ENCODE measurements around the gene RAB12.
A peak's percentile ranks its signal among the peaks of the same experiment; 100 is the strongest.
"Not testable (repeated sequence)": the region's sequence is repeated elsewhere in the genome, so short reads cannot be mapped to it uniquely, and the experiment has no call there.

The RAB12 gene

DNA sequence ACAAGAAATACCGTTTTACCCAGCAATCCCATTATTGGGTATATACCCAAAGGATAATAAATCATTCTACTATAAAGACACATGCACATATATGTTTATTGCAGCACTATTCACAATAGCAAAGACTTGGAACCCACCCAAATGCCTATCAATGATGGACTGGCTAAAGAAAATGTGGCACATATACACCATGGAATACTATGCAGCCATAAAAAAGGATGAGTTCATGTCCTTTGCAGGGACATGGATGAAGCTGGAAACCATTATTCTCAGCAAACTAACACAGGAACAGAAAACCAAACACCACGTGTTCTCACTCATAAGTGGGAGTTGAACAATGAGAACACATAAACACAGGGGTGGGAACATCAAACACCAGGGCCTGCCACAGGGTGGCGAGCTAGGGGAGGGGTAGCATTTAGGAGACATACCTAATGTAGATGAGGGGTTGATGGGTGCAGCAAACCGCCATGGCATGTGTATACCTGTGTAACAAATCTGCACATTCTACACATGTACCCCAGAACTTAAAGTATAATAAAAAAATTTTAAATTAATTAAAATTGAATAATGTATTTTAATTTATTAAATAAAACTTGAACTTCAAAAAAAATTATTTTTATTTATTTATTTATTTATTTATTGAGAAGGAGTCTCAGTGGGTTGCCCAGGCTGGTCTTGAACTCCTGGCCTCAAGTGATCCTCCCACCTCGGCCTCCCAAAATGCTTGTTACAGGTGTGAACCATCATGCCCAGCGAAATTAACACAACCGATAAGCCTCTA lies 42.4 kb downstream of the RAB12 start:
- not testable (repeated sequence) for DNase-seq

DNA sequence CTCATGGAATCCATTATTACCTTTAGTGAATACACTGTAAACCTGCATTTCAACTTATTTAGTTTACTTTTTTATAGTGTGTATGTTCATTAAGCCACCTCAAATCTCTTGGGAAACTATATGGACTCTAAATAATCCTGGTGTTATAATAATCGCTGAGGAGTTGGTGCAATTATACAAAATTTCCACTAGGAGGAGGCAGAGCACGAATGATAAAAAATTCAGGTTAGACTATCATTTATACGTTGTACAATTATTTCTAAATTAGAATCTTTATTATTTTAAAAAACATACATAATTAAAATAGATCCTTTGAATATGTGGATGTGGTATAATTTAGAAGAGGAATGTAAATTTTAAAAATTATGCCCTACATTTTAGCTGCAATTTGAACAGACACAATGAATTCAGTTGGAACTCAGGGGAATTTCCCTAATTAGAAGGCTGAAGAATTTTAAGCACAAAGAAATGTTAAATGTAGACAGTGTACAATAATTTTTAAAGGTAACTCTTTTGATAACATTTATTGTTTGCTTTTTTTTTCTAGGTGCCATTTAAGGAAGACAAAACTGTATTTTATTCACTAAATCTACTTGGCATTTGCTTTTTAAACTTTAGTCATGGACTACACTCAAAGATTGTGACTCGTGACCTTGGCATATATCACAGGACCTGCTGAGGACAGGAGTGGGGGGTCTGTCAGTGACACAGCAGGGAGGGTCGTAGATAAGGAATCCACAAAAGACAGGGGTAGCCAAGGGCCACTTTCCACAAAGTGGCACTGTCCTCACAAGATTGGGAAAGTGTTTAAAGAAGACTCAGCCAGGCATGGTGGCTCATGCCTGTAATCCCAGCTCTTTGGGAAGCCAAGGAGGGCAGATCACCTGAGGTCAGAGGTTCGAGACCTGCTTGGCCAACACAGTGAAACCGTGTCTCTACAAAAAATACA lies 45.5 kb downstream of the RAB12 start:
- peak; percentile 28 for DNase-seq

DNA sequence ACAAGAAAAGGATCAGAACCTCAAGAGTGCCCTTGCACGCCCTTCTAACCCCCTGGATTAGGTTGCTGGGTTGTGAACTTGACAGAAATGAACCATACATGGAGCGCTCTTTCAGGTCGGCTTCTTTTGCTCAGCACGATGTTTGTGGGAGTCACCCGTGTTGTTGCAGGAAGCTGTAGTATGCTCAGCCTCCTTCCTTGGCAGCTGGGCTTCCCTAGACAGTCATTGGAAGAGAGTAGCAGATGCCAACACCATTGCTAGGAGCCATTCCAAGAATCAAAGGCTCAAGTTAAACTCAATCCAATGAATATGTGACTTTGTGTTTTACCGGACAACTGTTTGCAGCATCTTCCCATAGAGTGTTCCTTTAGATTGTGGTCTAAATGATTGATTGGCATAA lies 47.0 kb downstream of the RAB12 start:
- no peak for DNase-seq

DNA sequence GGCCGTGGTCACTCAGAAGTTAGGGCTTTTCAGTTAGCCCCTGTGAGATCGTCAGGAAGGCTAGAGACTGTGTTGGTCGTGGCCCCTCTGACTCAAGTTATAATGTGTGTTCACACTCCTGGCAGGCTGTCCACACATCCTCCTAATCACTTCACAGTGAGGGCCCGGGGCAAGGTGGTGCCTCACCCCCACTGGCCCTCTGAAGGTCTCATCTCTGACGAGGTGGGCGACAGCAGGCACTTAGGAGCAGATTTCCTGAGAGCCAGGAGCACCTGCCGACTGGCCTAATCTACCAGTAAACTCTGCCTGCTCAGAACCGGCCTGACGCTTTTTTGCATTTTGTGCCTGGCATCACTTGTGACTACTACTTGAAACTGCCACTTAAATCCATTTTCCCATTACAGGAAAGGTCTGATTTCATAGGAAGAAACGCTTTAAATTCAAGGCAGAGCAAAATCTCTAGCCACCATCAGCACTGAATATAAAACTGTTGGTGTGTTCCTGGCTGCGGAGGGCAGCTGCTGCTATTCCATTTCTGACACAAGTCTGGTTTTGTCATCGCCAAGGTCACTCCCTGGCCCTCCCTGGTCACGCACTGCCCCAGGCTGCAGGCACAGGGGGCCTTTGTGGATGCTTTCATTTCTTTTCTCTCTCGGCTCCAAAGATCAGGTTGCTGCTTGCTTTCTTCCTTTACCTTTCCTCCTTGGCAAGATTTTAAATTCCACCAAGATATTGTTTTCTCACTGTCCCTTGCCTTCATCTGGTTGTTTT lies 48.0 kb downstream of the RAB12 start:
- DNase-seq: no peak

DNA sequence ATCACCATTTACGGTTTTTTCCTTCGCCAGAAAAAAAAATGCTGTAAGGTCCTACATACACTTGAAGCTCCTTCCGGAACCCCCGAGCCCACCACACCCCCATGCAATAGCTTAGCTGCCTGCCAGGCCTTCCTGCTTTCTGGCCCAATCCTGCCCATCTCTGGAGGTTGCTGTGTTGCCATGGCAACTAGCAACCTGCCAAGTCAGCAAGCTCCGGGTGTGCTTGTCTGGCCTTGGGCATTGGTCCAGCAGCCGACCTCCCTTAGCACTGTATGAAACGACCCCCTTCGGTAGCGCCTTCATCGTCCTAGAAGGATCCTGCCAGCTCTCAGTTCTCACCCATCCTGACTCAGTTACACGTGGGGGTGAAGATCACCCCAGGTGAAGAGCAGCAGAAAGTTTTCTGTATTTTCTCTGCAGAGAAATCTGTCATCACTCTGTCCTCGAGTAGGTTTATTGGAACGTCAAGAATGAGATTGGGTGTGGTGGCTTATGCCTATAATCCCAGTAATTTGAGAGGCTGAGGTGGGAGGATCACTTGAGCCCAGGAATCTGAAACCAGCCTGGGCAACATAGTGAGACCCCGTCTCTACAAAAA lies 48.7 kb downstream of the RAB12 start:
- peak; percentile 40 for DNase-seq

DNA sequence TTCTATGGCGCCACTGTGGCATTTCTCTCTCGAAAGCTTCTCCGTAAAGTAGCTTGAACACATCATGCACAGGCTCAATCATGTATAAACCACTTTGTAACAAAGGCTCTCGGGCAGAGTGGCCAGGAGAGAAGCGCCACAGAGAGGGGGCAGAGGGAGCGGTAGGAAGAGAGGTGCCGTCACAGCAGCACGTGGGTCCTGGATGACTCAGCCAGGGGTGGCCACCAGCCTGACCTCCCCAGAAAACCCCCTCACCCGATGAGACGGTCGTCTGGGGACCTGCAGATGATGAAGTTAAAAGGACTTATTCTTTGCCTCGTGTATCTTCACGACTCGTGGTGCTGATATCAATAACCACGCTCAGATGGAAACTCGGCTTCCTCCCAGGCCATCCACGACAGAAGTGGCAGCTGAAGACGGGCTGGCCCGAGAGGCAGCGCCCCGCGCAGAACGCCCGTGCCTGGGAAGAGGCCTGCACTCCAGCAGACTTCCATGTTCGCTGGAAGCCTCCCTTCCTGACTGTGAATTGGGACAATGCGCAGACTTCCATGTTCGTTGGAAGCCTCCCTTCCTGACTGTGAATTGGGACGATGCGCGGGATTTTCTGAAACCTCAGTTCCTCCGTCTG lies 49.7 kb downstream of the RAB12 start:
- DNase-seq: no peak

DNA sequence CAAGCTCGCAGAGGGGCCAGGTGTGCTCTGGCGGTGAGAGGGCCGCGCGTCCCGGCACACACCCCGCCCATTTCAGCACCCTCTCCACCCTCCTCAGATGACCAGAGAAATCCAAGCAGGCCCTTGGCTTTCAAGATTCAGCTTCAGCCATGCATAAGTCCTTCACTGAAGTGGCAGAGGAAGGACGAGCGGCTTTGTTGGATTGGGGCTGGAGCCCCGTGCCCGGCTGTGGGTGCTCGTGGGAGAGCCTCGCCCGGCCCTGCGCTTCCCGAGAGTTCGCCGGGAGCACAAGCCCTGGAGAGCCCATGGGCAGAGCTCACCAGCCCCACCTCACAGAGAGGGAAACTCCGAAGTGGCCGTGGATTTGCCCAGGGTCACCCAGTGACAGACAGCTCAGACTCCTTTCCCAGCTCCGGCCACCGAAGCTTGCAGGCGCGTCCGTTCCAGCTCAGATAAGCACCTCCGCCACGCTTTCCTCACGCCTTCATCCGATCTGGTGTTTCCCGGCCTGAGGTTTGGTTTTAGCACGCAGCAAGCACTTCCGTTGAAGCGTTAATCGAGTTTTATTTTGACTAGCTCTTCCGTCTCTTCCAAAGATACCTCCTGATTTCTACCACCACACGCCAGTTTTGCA lies 50.5 kb downstream of the RAB12 start:
- DNase-seq: no peak

DNA sequence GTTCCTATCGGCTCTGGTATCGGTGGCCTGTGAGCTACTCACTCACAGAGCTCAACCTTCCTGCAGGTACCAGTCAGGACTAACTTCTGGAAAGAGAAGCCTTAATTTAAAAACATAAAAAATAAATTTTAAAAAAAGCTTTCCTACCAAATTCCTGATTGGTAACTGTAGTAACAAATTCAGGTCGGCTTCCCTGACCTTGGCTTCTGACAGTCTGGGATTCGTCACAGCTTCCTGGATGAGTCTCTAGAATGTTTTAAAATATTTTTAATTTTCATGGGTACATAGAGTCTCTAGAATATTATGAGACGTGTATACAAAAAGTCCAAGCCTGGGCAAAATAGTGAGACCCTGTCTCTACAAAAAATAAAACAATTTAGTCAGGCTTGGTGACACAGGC lies 51.1 kb downstream of the RAB12 start:
- no peak for DNase-seq

DNA sequence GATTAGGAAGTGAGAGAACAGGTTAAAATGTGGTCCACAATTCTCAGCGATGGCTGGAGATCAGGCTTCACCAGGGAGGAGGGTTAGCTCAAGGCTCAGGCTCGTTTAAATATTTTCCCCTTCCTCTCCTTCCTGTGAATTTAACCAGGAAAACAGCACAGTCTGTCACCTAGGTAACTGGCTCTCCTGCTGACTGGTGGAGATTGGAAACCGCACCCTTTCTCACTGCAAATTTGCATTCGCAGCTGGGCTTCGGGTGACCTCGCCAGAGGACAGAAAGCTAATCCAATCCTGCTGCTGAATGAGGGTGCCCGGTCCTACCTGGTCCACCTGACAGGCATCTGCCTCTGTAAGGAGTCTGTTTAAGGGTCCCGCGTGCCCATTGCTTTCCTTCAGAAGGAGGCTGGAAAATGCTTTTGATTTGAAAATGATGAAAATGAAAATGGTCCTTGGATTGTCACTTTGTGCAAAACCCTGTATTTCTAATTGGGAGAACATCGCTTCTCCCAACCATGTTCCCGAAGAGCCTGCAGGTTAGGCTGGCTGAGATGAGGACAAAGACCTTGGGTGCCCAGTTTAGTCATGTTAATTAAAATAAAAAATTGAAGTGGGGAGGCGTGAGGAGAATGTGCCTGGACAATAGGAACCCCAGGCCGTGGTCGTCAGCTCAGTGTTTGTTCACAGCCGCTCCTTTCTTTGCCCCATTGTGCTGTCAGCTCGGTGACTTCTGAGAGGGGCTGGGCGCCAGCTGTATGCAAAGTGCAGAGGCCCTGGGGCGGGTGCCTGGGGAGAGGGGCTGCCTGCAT lies 52.7 kb downstream of the RAB12 start:
- no peak for DNase-seq

DNA sequence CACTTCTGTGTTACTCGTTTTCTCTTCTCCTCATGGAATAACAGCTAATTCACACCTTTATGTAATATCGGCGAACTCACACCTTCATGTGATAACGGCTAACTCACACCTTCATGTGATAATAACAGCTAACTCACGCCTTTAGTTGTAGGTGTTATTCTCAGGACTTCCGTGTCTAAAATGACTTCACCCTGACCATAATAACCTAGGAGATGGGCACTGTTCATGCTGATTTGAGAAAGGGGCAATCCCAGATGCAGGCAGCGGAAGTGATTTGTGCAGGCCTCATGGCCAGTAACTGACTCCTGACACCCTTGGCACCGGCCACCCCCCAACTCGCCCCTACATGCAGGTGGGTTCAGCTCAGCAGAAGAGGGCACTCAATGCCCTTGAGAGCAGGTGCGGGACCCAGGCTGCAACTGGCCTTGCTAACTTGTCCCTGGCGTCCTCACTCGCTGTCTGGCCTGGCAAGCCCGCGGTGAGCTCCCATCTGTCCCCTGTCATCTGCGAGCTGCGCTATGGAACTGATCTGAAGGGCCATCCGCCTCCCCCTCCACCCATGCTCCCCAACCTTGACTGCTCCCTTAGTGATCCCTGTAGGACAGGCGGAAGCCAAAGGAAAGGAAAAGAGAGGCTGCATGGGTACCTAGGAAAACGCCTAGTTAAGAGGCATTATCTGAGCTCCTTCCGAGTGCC lies 53.5 kb downstream of the RAB12 start:
- no peak for DNase-seq

DNA sequence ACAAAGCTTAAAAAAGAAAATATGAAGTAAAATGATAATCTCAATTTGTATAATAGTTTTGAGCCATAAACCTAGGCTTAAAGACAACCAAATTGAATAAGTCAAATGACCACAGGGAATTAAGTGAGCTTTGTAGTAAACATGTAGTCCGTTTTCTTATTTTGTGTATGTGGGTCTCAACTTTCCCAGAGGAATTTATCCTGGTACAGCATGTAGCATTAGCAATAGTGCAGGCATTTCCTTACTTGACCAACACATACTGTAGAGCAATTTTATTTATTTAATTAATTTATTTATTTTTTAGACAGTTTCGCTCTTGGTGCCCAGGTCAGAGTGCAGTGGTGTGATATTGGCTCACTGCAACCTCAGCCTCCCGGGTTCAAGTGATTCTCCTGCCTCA lies 58.6 kb downstream of the RAB12 start:
- DNase-seq: no peak

DNA sequence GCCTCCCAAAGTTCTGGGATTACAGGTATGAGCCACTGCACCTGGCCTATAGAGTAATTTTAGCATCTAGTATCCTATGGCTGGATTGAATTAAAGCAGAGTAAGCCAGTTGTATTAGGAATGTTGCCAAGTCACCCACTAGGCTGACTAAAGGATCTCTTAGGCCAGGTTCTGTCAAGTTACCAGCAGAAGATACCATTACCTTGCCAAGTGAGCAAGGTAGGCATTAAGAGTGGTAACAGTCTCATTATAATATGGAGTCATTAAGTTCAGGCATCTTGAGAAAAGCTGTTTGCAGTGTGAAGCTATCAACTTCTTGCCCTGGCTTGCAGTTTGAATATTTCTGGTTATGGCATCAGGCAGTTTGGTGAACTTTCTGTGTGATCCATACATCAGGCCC lies 59.1 kb downstream of the RAB12 start:
- DNase-seq: no peak

DNA sequence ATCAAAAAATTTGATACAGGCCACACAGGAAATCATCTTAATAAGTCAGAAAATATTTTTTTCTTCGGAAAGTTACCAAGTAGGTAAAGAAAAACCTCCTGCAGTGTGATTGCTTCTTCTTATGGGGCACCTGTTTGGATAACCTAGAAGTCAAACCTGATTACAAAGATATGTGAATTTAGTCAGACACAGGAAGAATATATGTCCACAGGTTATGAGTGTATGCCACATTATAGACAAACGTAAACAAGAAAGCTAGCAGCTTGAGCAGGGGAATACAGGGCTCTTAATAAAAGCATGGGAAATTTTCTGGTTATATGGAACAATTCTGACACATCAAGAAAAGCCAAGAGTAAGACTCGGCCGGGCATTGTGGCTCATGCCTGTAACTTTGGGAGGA lies 60.3 kb downstream of the RAB12 start:
- DNase-seq: no peak

DNA sequence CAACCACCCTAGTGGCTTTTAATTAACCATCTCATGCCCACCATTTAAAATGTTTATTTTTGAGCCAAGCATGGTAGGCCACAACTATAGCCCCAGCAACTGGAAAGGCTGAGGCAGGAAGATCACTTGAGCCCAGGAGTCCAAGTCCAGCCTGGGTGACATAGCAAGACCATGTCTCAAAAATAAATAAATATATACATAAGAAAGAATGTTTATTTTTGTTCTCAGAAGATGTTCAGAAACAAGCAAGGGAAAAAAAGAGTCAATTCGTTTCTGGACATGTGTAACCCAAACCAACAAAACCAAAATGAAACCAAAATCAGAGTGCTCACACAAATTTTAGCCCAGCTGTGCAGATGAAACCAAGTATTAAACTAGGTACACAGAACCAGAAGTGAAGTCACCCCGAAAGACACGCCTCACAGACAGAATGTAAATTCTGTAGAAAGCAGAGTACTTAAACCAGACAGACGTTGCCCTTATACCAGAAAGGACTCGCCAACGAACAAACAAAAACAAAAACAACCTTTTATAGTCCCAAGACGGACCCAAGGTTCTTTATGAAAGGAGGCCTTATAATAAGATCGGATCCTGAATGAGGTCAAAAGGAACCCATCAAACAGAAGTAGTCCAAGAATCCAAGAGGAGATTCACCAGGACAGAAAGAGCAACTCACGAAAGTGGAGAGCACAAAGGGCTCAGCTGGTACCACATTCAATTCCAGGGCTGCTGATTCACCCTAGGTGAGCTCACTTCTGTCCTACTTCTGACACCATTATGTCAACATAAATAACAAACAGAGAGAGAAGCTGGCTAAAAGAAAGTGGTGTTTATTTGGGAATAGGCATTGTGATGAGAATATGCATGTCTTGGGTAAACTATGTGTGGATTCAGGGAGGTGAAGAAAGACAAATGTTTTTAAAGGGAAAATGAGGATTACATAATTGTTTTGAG lies 64.3 kb downstream of the RAB12 start:
- peak; percentile 10 for DNase-seq

DNA sequence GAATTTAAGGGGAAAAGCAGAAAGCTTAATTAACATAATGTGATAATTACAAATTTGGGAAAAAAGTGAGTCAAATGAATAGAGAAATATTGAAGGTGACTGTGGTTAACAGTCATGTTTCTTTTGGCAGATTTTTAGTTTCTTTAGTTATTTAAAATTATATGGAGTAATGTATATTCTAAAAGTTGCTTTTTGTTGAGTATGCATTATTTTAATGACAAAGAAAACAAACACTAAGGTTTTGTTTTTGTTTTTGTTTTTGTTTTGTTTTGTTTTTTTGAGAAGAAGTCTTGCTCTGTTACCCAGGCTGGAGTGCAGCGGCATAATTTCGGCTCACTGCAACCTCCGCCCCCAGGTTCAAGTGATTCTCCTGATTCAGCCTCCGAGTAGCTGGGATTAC lies 65.8 kb downstream of the RAB12 start:
- DNase-seq: no peak

DNA sequence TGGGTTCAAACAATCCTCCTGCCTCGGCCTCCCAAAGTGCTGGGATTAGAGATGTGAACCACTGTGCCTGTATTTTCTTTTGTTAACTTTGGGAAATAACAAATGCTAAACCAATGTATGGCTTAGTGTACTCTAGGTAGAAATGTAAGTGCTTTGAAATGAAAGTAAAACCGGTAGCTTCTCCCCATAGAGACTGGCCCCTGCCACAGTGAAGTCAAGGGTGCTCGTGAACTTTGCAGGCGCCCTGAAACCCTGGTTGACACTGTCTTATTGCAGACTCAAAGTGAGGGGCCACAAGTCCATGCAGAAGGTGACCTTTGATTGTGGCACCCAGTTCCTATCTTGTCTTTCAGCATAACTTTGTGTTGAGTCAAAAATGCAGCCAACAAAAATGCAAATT lies 72.0 kb downstream of the RAB12 start:
- no peak for DNase-seq

DNA sequence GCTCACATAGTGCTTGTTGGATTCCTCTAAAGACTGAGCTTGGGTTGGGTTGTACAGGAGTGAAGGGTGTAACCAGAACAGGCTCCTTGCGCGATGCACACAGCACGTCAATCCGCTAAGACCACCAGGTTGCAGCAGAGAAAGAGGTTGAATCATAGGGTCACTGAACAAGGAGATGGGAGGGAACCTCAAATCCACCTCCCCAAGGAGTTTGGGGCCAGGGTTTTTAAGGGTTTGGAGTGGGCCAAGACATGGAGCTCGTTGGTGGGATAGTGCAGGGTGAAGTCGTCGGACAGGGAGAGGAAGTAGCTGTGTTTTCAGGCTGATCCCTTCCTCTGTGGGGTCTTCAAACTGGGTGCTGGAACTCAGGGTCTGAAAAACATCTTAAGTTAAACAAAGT lies 75.3 kb downstream of the RAB12 start:
- no peak for DNase-seq

DNA sequence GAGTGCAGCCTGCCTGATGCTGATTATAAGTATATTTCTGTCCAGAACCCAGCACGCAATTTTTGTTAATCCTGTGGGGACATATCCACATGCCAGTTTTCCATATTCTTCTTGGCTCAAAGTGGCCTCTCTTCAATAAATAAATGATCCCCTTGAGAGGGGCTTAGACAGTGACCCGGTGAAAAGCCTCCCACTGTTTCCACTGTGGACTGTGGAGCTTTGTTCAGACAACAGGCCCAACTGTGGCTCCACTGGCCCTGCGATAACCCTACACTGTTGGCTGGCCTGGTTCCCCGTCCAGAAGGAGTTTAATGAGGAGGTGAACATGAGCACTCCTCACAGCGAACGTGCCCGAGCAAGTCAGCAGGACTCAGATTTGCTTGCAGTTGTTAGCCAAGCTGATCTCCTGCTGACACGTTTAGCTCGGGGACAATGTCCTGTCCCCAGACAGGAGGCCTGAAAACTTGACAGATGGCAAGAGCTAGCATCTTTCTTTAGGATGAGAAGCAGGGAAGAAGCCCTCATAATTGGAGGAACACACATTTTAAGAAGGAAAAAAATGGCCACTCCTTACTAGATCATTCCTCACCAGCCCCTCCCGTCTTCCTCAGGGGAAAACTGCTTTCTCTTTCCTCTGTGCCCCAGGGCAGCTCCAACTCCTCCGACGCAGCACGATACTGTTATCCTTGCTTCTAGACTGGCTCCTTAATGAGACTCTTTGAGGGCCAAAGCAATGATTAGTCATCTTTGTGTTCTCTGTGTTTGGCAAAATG lies 76.1 kb downstream of the RAB12 start:
- DNase-seq: peak; percentile 49

DNA sequence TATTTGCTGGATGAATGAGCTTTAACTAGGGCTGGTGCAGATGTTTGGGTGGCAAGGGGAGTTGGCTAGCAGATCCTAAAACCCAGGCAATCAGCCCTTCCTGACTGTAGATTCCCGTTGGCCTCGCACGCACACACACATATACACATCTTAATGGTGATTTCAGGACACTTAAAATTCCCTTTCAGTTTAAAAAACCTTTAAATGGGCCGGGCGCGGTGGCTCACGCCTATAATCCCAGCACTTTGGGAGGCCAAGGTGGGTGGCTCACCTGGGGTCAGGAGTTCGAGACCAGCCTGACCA lies 76.6 kb downstream of the RAB12 start:
- DNase-seq: no peak
